H1 (cell line): ENCODE data around the gene KRT1. TPM values are rescaled to one million over a fixed set of nuclear protein-coding genes. Genes with fewer than 3 reads are reported as not detected.

Experiments used
- CTCF ChIA-PET: fragments of 300-600 bp; sonication (Branson Sonifier 250); formaldehyde crosslinking; loops from one replicate; lab custom pipeline; 2021; ENCODE audit not compliant: partially characterized antibody; lab: Charles Lee
- POLR2A ChIA-PET: fragments of 300-600 bp; sonication (Branson Sonifier 250); formaldehyde crosslinking; loops from one replicate; lab custom pipeline; 2021; ENCODE audit warnings: inconsistent platforms; ENCODE audit not compliant: partially characterized antibody; lab: Charles Lee
- DNase-seq, 2 experiments: peaks; one replicate each; pipeline versions ENCODE4 v3.0.0 to v3.0.0-alpha.2; 2010 to 2022; ENCODE audit warnings: low spot score in 2 of 2, low read depth in 1 of 2, mixed read lengths in 1 of 2
- FAIRE-seq: peaks from 2 replicates; lab custom pipeline; 2011; peaks lifted over from hg19 to GRCh38; lab: Jason Lieb, UNC
- H2AFZ ChIP-seq: 2 replicates; pipeline ENCODE4 v1.8.1; 2012; ENCODE audit warnings: low read length, inconsistent platforms
- H2AK5ac ChIP-seq: 2 replicates; pipeline ENCODE4 v1.6.1; 2013; ENCODE audit warnings: low read depth, low read length
- H2BK120ac ChIP-seq: replicated peaks from 2 replicates; pipeline ENCODE3; 2013; ENCODE audit warnings: low read depth, low read length, inconsistent platforms
- H2BK12ac ChIP-seq: 2 replicates; pipeline ENCODE4 v1.6.1; 2013; ENCODE audit warnings: low read depth, low read length
- H2BK15ac ChIP-seq: 2 replicates; pipeline ENCODE4 v1.6.1; 2013; ENCODE audit warnings: low read length
- H2BK20ac ChIP-seq: 2 replicates; pipeline ENCODE4 v1.6.1; 2013; ENCODE audit warnings: low read length
- H2BK5ac ChIP-seq: 2 replicates; pipeline ENCODE4 v1.6.1; 2013; ENCODE audit warnings: low read depth, low read length
- H3K14ac ChIP-seq: 2 replicates; pipeline ENCODE4 v1.6.1; 2013; ENCODE audit warnings: inconsistent platforms; ENCODE audit not compliant: insufficient read length
- H3K18ac ChIP-seq: 2 replicates; pipeline ENCODE4 v1.6.1; 2013; ENCODE audit warnings: low read length; ENCODE audit errors: extremely low read depth
- H3K23ac ChIP-seq: 2 replicates; pipeline ENCODE4 v1.6.1; 2013; ENCODE audit warnings: inconsistent platforms; ENCODE audit not compliant: insufficient read length
- H3K23me2 ChIP-seq: 2 replicates; pipeline ENCODE4 v1.6.1; 2013; ENCODE audit warnings: low read depth, low read length
- H3K27ac ChIP-seq: 2 replicates; pipeline ENCODE4 v1.6.1; 2011; ENCODE audit warnings: low read depth, low read length, inconsistent platforms
- H3K27me3 ChIP-seq, 4 experiments: replicated peaks in 1 of 4; 1 replicate in 1 of 4; 2 replicates in 3 of 4; pipeline versions ENCODE4 v1.6.1 to v1.8.1; 2011 to 2013; ENCODE audit warnings: low read length in 3 of 4, mild to moderate bottlenecking in 3 of 4, inconsistent platforms in 2 of 4, mixed read lengths in 2 of 4, moderate library complexity in 1 of 4; ENCODE audit not compliant: control insufficient read depth in 3 of 4, insufficient read depth in 3 of 4; ENCODE audit errors: extremely low read depth in 1 of 4
- H3K36me3 ChIP-seq, 4 experiments: 2 replicates each; pipeline versions ENCODE4 v1.6.1 to v1.8.1; 2011 to 2013; ENCODE audit warnings: mild to moderate bottlenecking in 4 of 4, low read length in 3 of 4, moderate library complexity in 2 of 4, control low read depth in 1 of 4, inconsistent platforms in 1 of 4; ENCODE audit not compliant: insufficient read depth in 4 of 4, control insufficient read depth in 2 of 4
- H3K4ac ChIP-seq: replicated peaks from 2 replicates; pipeline ENCODE3; 2013; ENCODE audit warnings: low read length, low read depth, mixed read lengths, inconsistent platforms; ENCODE audit not compliant: insufficient read length
- H3K4me1 ChIP-seq, 4 experiments: replicated peaks in 1 of 4; 1 replicate in 1 of 4; 2 replicates in 3 of 4; pipeline versions ENCODE4 v1.6.1 to v1.8.1; 2011 to 2013; ENCODE audit warnings: low read length in 3 of 4, inconsistent platforms in 2 of 4, mixed read lengths in 1 of 4; ENCODE audit not compliant: insufficient read depth in 4 of 4, control insufficient read depth in 3 of 4
- H3K4me2 ChIP-seq, 2 experiments: 2 replicates each; pipeline versions ENCODE4 v1.6.1 to v1.8.1; 2011 to 2013; ENCODE audit warnings: low read depth in 2 of 2, low read length in 2 of 2, control low read depth in 1 of 2, inconsistent platforms in 1 of 2, mild to moderate bottlenecking in 1 of 2; ENCODE audit not compliant: insufficient read depth in 1 of 2
- H3K4me3 ChIP-seq, 4 experiments: fragments of 200-600, 300-600 bp in 1 of 4; sonication (generic), shearing (Covaris generic), sonication (Bioruptor Twin) in 1 of 4; 2 replicates each; pipeline versions ENCODE4 v1.5.1 to v1.8.1; 2011 to 2016; ENCODE audit warnings: low read length in 4 of 4, low read depth in 3 of 4, control low read depth in 2 of 4, inconsistent platforms in 2 of 4, mild to moderate bottlenecking in 2 of 4, mixed read lengths in 1 of 4, moderate library complexity in 1 of 4; ENCODE audit not compliant: insufficient read depth in 2 of 4; ENCODE audit errors: extremely low read depth in 1 of 4
- H3K56ac ChIP-seq: replicated peaks from 2 replicates; pipeline ENCODE3; 2013; ENCODE audit warnings: low read depth, mild to moderate bottlenecking, mixed read lengths, low read length, inconsistent platforms; ENCODE audit not compliant: insufficient read length
- H3K79me1 ChIP-seq: 2 replicates; pipeline ENCODE4 v1.6.1; 2013; ENCODE audit warnings: low read depth, low read length, control low read depth
- H3K79me2 ChIP-seq, 2 experiments: 2 replicates each; pipeline versions ENCODE4 v1.6.1 to v1.8.1; 2012 to 2013; ENCODE audit warnings: low read length in 2 of 2, mild to moderate bottlenecking in 2 of 2, inconsistent platforms in 1 of 2; ENCODE audit not compliant: insufficient read depth in 2 of 2, control insufficient read depth in 1 of 2
- H3K9ac ChIP-seq, 4 experiments: replicated peaks in 1 of 4; 1 replicate in 1 of 4; 2 replicates in 3 of 4; pipeline versions ENCODE4 v1.6.1 to v1.8.1; 2011 to 2013; ENCODE audit warnings: low read depth in 3 of 4, low read length in 3 of 4, control low read depth in 2 of 4, mild to moderate bottlenecking in 2 of 4, moderate library complexity in 2 of 4, inconsistent platforms in 1 of 4; ENCODE audit errors: extremely low read depth in 1 of 4
- H3K9me3 ChIP-seq, 2 experiments: 2 replicates each; pipeline versions ENCODE4 v1.6.1 to v1.8.1; 2012 to 2013; ENCODE audit warnings: mild to moderate bottlenecking in 2 of 2, moderate library complexity in 2 of 2, control low read depth in 1 of 2, inconsistent platforms in 1 of 2, low read depth in 1 of 2, low read length in 1 of 2, mixed read lengths in 1 of 2; ENCODE audit not compliant: insufficient read depth in 2 of 2
- H4K20me1 ChIP-seq, 2 experiments: replicated peaks in 1 of 2; 2 replicates each; pipeline versions ENCODE3 to v1.8.1; 2011 to 2013; ENCODE audit warnings: inconsistent platforms in 2 of 2, low read length in 2 of 2, mild to moderate bottlenecking in 1 of 2; ENCODE audit not compliant: insufficient read depth in 2 of 2, control insufficient read depth in 1 of 2
- H4K5ac ChIP-seq: 2 replicates; pipeline ENCODE4 v1.6.1; 2013; ENCODE audit warnings: low read length, low read depth, mixed read lengths, inconsistent platforms; ENCODE audit not compliant: insufficient read length
- H4K8ac ChIP-seq: 2 replicates; pipeline ENCODE4 v1.8.0; 2013; ENCODE audit warnings: mild to moderate bottlenecking, moderate library complexity, low read length, inconsistent platforms; ENCODE audit not compliant: insufficient read depth; ENCODE audit errors: extremely low read depth
- H4K91ac ChIP-seq: replicated peaks from 2 replicates; pipeline ENCODE3; 2013; ENCODE audit warnings: low read length, mixed read lengths, inconsistent platforms; ENCODE audit not compliant: insufficient read length
- BACH1 ChIP-seq: IDR thresholded peaks from 2 replicates; pipeline ENCODE4 v1.6.1; 2012; ENCODE audit warnings: low read length, improper control_type of control experiment
- CBX5 ChIP-seq: fragments of 300-800, 300-1000 bp; sonication (generic); IDR thresholded peaks from 2 replicates; pipeline ENCODE4 v1.7.1; 2016; ENCODE audit warnings: antibody characterized with exemption, low read length, low read depth
- CEBPB ChIP-seq: IDR thresholded peaks from 2 replicates; pipeline ENCODE4 v1.6.1; 2012; ENCODE audit warnings: low read depth, low read length
- CTBP2 ChIP-seq: IDR thresholded peaks from 2 replicates; pipeline ENCODE4 v1.7.0; 2011; ENCODE audit warnings: borderline replicate concordance, mild to moderate bottlenecking, moderate library complexity, mixed read lengths, low read length; ENCODE audit not compliant: insufficient read depth, insufficient read length
- GABPA ChIP-seq: IDR thresholded peaks from 2 replicates; pipeline ENCODE4 v1.6.1; 2011; ENCODE audit warnings: mild to moderate bottlenecking, low read length, moderate library complexity, borderline replicate concordance; ENCODE audit not compliant: insufficient read depth
- HDAC6 ChIP-seq: IDR thresholded peaks from one replicate; pipeline ENCODE4 v1.7.1; 2012; ENCODE audit warnings: low read depth, mild to moderate bottlenecking, inconsistent platforms, low read length, moderate library complexity
- JUND ChIP-seq: IDR thresholded peaks from 2 replicates; pipeline ENCODE4 v1.6.1; 2011; ENCODE audit warnings: mild to moderate bottlenecking, improper control_type of control experiment, low read length
- RXRA ChIP-seq: IDR thresholded peaks from 2 replicates; pipeline ENCODE4 v1.6.1; 2011; ENCODE audit warnings: low read depth, mild to moderate bottlenecking, low read length, moderate library complexity; ENCODE audit not compliant: insufficient read depth
- SIRT6 ChIP-seq: IDR thresholded peaks from one replicate; pipeline ENCODE4 v1.7.1; 2012; ENCODE audit warnings: low read length, inconsistent platforms
- SRF ChIP-seq: IDR thresholded peaks from 2 replicates; pipeline ENCODE4 v1.6.1; 2011; ENCODE audit warnings: mild to moderate bottlenecking, low read depth, low read length, moderate library complexity
- TBP ChIP-seq: IDR thresholded peaks from 2 replicates; pipeline ENCODE4 v1.6.1; 2011; ENCODE audit warnings: low read depth, low read length, improper control_type of control experiment
- TCF12 ChIP-seq: IDR thresholded peaks from 2 replicates; pipeline ENCODE4 v1.6.1; 2011; ENCODE audit warnings: low read depth, mild to moderate bottlenecking, low read length
- WGBS, 2 experiments: shearing (Covaris generic) in 1 of 2; methylation state at CpG; one replicate each; pipeline versions ENCODE4 v1.1.6 to v1.1.7; 2013 to 2015; ENCODE audit warnings: low lambda C conversion rate in 2 of 2, mixed read lengths in 2 of 2, inconsistent platforms in 1 of 2, low coverage in 1 of 2, missing lambda C conversion rate in 1 of 2; ENCODE audit not compliant: insufficient replicate concordance in 2 of 2, insufficient coverage in 1 of 2, insufficient read length in 1 of 2; ENCODE audit errors: extremely low coverage in 1 of 2, missing lambda C conversion rate in 1 of 2; 5-methylcytosine and 5-hydroxymethylcytosine counted together
- polyA plus RNA-seq, 7 experiments: library from polyadenylated mRNA; depleted of rRNA in 3 of 7; stranded (reverse) in 5 of 7; unstranded in 2 of 7; fragments of >200 nt in 5 of 7; fragments of 200-250 nt in 2 of 7; gene quantifications; 1 replicate in 5 of 7; 2 replicates in 1 of 7; 4 replicates in 1 of 7; pipeline versions ENCODE4 v1.2.1 to v1.2.3, GENCODE V29; 2011 to 2013; ENCODE audit warnings: missing spikeins in 2 of 7, mixed read lengths in 2 of 7
- total RNA-seq: library from RNA; stranded (reverse); fragmentation: NEBNext Ultra II Directional; extraction: Animal tissue kit (Norgen Biotek cat#: 25700); gene quantifications from 2 replicates; pipeline ENCODE4 v1.2.1, GENCODE V29; 2021
- TF ChIP-seq, protein P1 (sequence below): IDR thresholded peaks from 2 replicates; pipeline ENCODE4 v1.6.1; 2012; ENCODE audit warnings: inconsistent platforms

The KRT1 gene
- total and polyA plus RNA-seq, 2 of the 8 experiments (the other 6 are each of a cell fraction or from before 2014, with no cell fraction given), result not detected

DNA sequence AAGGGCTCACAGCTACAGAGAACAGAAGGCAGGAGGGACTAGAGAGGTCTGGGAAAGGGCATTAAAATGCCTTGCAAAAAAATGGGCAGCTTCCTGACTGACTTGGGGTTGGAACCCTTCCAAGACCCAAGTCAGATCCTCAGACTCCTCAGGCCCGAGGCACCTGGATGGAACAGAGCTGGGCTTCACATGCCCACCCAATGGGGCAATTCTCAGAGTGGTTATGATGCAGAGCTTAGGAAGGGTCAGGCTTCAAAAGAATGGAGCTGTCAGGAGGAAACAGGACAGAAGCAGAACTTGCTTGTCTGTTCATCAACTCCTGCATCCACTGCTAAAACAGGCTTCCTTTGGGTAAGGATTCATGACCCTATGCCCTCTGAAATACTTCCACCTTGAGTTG is 9.7 kb upstream of the KRT1 start:
- DNase-seq, result no peak
- peaks cover 0 to 30% (median 16%) of the 10 kb centered on the region in 4 experiments; a peak in 6 of 7 replicates for H3K27me3 ChIP-seq
- H3K79me1 ChIP-seq, result no peaks in the 10 kb centered on the region; the same call in 1 of the 2 replicates
- no peak overlapping the region for H2BK15ac ChIP-seq
- H3K27ac ChIP-seq, result no peak overlapping the region
- CTCF ChIA-PET, result interaction anchor here (1.0 to 3.8 kb wide), 11 partner anchors 13 to 319 kb away, joined by 3 to 39 read pairs (median 7); no protein-coding TSS in a partner anchor
- no peak overlapping the region for H3K9ac ChIP-seq
- no peak overlapping the region for H2BK120ac ChIP-seq
- H3K9me3 ChIP-seq, result no peaks in the 10 kb centered on the region
- no peak overlapping the region for H3K18ac ChIP-seq
- peaks cover 0 to 2% of the 10 kb centered on the region in 2 experiments for H4K20me1 ChIP-seq
- H4K8ac ChIP-seq, result no peak overlapping the region
- no peaks in the 10 kb centered on the region for H3K79me2 ChIP-seq
- no peak overlapping the region for H3K23ac ChIP-seq
- H3K56ac ChIP-seq, result no peak overlapping the region
- no peak overlapping the region for H3K4me3 ChIP-seq
- POLR2A ChIA-PET, result interaction anchor here (0.6 to 1.5 kb wide), 2 partner anchors 9 to 15 kb away, joined by 3 to 4 read pairs; no protein-coding TSS in a partner anchor
- H2AK5ac ChIP-seq, result no peak overlapping the region
- no peak overlapping the region; a peak in 1 of 4 replicates for H3K4me2 ChIP-seq
- no peak overlapping the region for H2BK20ac ChIP-seq
- H3K4me1 ChIP-seq, result peaks cover 0 to 9% (median 3%) of the 10 kb centered on the region in 4 experiments; a peak in 2 of 7 replicates
- H2BK12ac ChIP-seq, result no peak overlapping the region
- no peak overlapping the region for H3K4ac ChIP-seq
- no peak for FAIRE-seq
- H4K5ac ChIP-seq, result no peak overlapping the region
- no peaks in the 10 kb centered on the region for H3K36me3 ChIP-seq
- H3K23me2 ChIP-seq, result peaks cover 6% of the 10 kb centered on the region; the same call in 1 of the 2 replicates
- H4K91ac ChIP-seq, result no peak overlapping the region
- H2AFZ ChIP-seq, result no peak overlapping the region; the same call in 1 of the 2 replicates
- no peak overlapping the region for H3K14ac ChIP-seq
- no peak overlapping the region for H2BK5ac ChIP-seq
- WGBS, 2 experiments, result 100% methylated on average over 1 of the region's 1 CpG; no CpG with 5 or more reads in 1 of the 2 experiments
- TF ChIP-seq CBX5 (no peak), CTBP2 (no peak), BACH1 (no peak), HDAC6 (no peak), TCF12 (no peak), GABPA (no peak), CEBPB (no peak), JUND (no peak), SRF (no peak), TBP (no peak), RXRA (no peak), SIRT6 (no peak)
- TF ChIP-seq, protein P1, sequence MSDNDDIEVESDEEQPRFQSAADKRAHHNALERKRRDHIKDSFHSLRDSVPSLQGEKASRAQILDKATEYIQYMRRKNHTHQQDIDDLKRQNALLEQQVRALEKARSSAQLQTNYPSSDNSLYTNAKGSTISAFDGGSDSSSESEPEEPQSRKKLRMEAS, result no peak
